H1 (cell line): ENCODE results near the gene ANKRD26. TPM values are rescaled to one million over a fixed set of nuclear protein-coding genes. Genes with fewer than 3 reads are reported as not detected.

Experiments
- CTCF ChIA-PET: fragments of 300-600 bp; sonication (Branson Sonifier 250); formaldehyde crosslinking; loops from one replicate; lab custom pipeline; 2021; ENCODE audit not compliant: partially characterized antibody; lab: Charles Lee
- POLR2A ChIA-PET: fragments of 300-600 bp; sonication (Branson Sonifier 250); formaldehyde crosslinking; loops from one replicate; lab custom pipeline; 2021; ENCODE audit warnings: inconsistent platforms; ENCODE audit not compliant: partially characterized antibody; lab: Charles Lee
- DNase-seq, 2 experiments: peaks; one replicate each; pipeline versions ENCODE4 v3.0.0 to v3.0.0-alpha.2; 2010 to 2022; ENCODE audit warnings: low spot score in 2 of 2, low read depth in 1 of 2, mixed read lengths in 1 of 2
- FAIRE-seq: peaks from 2 replicates; lab custom pipeline; 2011; peaks lifted over from hg19 to GRCh38; lab: Jason Lieb, UNC
- H2AFZ ChIP-seq: 2 replicates; pipeline ENCODE4 v1.8.1; 2012; ENCODE audit warnings: low read length, inconsistent platforms
- H2AK5ac ChIP-seq: 2 replicates; pipeline ENCODE4 v1.6.1; 2013; ENCODE audit warnings: low read depth, low read length
- H2BK120ac ChIP-seq: replicated peaks from 2 replicates; pipeline ENCODE3; 2013; ENCODE audit warnings: low read depth, low read length, inconsistent platforms
- H2BK12ac ChIP-seq: 2 replicates; pipeline ENCODE4 v1.6.1; 2013; ENCODE audit warnings: low read depth, low read length
- H2BK15ac ChIP-seq: 2 replicates; pipeline ENCODE4 v1.6.1; 2013; ENCODE audit warnings: low read length
- H2BK20ac ChIP-seq: 2 replicates; pipeline ENCODE4 v1.6.1; 2013; ENCODE audit warnings: low read length
- H2BK5ac ChIP-seq: 2 replicates; pipeline ENCODE4 v1.6.1; 2013; ENCODE audit warnings: low read depth, low read length
- H3K14ac ChIP-seq: 2 replicates; pipeline ENCODE4 v1.6.1; 2013; ENCODE audit warnings: inconsistent platforms; ENCODE audit not compliant: insufficient read length
- H3K18ac ChIP-seq: 2 replicates; pipeline ENCODE4 v1.6.1; 2013; ENCODE audit warnings: low read length; ENCODE audit errors: extremely low read depth
- H3K23ac ChIP-seq: 2 replicates; pipeline ENCODE4 v1.6.1; 2013; ENCODE audit warnings: inconsistent platforms; ENCODE audit not compliant: insufficient read length
- H3K23me2 ChIP-seq: 2 replicates; pipeline ENCODE4 v1.6.1; 2013; ENCODE audit warnings: low read depth, low read length
- H3K27ac ChIP-seq: 2 replicates; pipeline ENCODE4 v1.6.1; 2011; ENCODE audit warnings: low read depth, low read length, inconsistent platforms
- H3K27me3 ChIP-seq, 4 experiments: replicated peaks in 1 of 4; 1 replicate in 1 of 4; 2 replicates in 3 of 4; pipeline versions ENCODE4 v1.6.1 to v1.8.1; 2011 to 2013; ENCODE audit warnings: low read length in 3 of 4, mild to moderate bottlenecking in 3 of 4, inconsistent platforms in 2 of 4, mixed read lengths in 2 of 4, moderate library complexity in 1 of 4; ENCODE audit not compliant: control insufficient read depth in 3 of 4, insufficient read depth in 3 of 4; ENCODE audit errors: extremely low read depth in 1 of 4
- H3K36me3 ChIP-seq, 4 experiments: 2 replicates each; pipeline versions ENCODE4 v1.6.1 to v1.8.1; 2011 to 2013; ENCODE audit warnings: mild to moderate bottlenecking in 4 of 4, low read length in 3 of 4, moderate library complexity in 2 of 4, control low read depth in 1 of 4, inconsistent platforms in 1 of 4; ENCODE audit not compliant: insufficient read depth in 4 of 4, control insufficient read depth in 2 of 4
- H3K4ac ChIP-seq: replicated peaks from 2 replicates; pipeline ENCODE3; 2013; ENCODE audit warnings: low read length, low read depth, mixed read lengths, inconsistent platforms; ENCODE audit not compliant: insufficient read length
- H3K4me1 ChIP-seq, 4 experiments: replicated peaks in 1 of 4; 1 replicate in 1 of 4; 2 replicates in 3 of 4; pipeline versions ENCODE4 v1.6.1 to v1.8.1; 2011 to 2013; ENCODE audit warnings: low read length in 3 of 4, inconsistent platforms in 2 of 4, mixed read lengths in 1 of 4; ENCODE audit not compliant: insufficient read depth in 4 of 4, control insufficient read depth in 3 of 4
- H3K4me2 ChIP-seq, 2 experiments: 2 replicates each; pipeline versions ENCODE4 v1.6.1 to v1.8.1; 2011 to 2013; ENCODE audit warnings: low read depth in 2 of 2, low read length in 2 of 2, control low read depth in 1 of 2, inconsistent platforms in 1 of 2, mild to moderate bottlenecking in 1 of 2; ENCODE audit not compliant: insufficient read depth in 1 of 2
- H3K4me3 ChIP-seq, 4 experiments: fragments of 200-600, 300-600 bp in 1 of 4; sonication (generic), shearing (Covaris generic), sonication (Bioruptor Twin) in 1 of 4; 2 replicates each; pipeline versions ENCODE4 v1.5.1 to v1.8.1; 2011 to 2016; ENCODE audit warnings: low read length in 4 of 4, low read depth in 3 of 4, control low read depth in 2 of 4, inconsistent platforms in 2 of 4, mild to moderate bottlenecking in 2 of 4, mixed read lengths in 1 of 4, moderate library complexity in 1 of 4; ENCODE audit not compliant: insufficient read depth in 2 of 4; ENCODE audit errors: extremely low read depth in 1 of 4
- H3K56ac ChIP-seq: replicated peaks from 2 replicates; pipeline ENCODE3; 2013; ENCODE audit warnings: low read depth, mild to moderate bottlenecking, mixed read lengths, low read length, inconsistent platforms; ENCODE audit not compliant: insufficient read length
- H3K79me1 ChIP-seq: 2 replicates; pipeline ENCODE4 v1.6.1; 2013; ENCODE audit warnings: low read depth, low read length, control low read depth
- H3K79me2 ChIP-seq, 2 experiments: 2 replicates each; pipeline versions ENCODE4 v1.6.1 to v1.8.1; 2012 to 2013; ENCODE audit warnings: low read length in 2 of 2, mild to moderate bottlenecking in 2 of 2, inconsistent platforms in 1 of 2; ENCODE audit not compliant: insufficient read depth in 2 of 2, control insufficient read depth in 1 of 2
- H3K9ac ChIP-seq, 4 experiments: replicated peaks in 1 of 4; 1 replicate in 1 of 4; 2 replicates in 3 of 4; pipeline versions ENCODE4 v1.6.1 to v1.8.1; 2011 to 2013; ENCODE audit warnings: low read depth in 3 of 4, low read length in 3 of 4, control low read depth in 2 of 4, mild to moderate bottlenecking in 2 of 4, moderate library complexity in 2 of 4, inconsistent platforms in 1 of 4; ENCODE audit errors: extremely low read depth in 1 of 4
- H3K9me3 ChIP-seq, 2 experiments: 2 replicates each; pipeline versions ENCODE4 v1.6.1 to v1.8.1; 2012 to 2013; ENCODE audit warnings: mild to moderate bottlenecking in 2 of 2, moderate library complexity in 2 of 2, control low read depth in 1 of 2, inconsistent platforms in 1 of 2, low read depth in 1 of 2, low read length in 1 of 2, mixed read lengths in 1 of 2; ENCODE audit not compliant: insufficient read depth in 2 of 2
- H4K20me1 ChIP-seq, 2 experiments: replicated peaks in 1 of 2; 2 replicates each; pipeline versions ENCODE3 to v1.8.1; 2011 to 2013; ENCODE audit warnings: inconsistent platforms in 2 of 2, low read length in 2 of 2, mild to moderate bottlenecking in 1 of 2; ENCODE audit not compliant: insufficient read depth in 2 of 2, control insufficient read depth in 1 of 2
- H4K5ac ChIP-seq: 2 replicates; pipeline ENCODE4 v1.6.1; 2013; ENCODE audit warnings: low read length, low read depth, mixed read lengths, inconsistent platforms; ENCODE audit not compliant: insufficient read length
- H4K8ac ChIP-seq: 2 replicates; pipeline ENCODE4 v1.8.0; 2013; ENCODE audit warnings: mild to moderate bottlenecking, moderate library complexity, low read length, inconsistent platforms; ENCODE audit not compliant: insufficient read depth; ENCODE audit errors: extremely low read depth
- H4K91ac ChIP-seq: replicated peaks from 2 replicates; pipeline ENCODE3; 2013; ENCODE audit warnings: low read length, mixed read lengths, inconsistent platforms; ENCODE audit not compliant: insufficient read length
- CHD1 ChIP-seq: IDR thresholded peaks from 2 replicates; pipeline ENCODE4 v1.6.1; 2012; ENCODE audit warnings: low read depth, low read length, improper control_type of control experiment
- CHD2 ChIP-seq: IDR thresholded peaks from 2 replicates; pipeline ENCODE4 v1.6.1; 2012; ENCODE audit warnings: low read length, improper control_type of control experiment
- GTF2F1 ChIP-seq: IDR thresholded peaks from 2 replicates; pipeline ENCODE4 v1.6.1; 2012; ENCODE audit warnings: low read depth, low read length, improper control_type of control experiment, borderline replicate concordance
- KDM5A ChIP-seq: fragments of 200-600 bp; IDR thresholded peaks from 2 replicates; pipeline ENCODE4 v1.7.1; 2012; ENCODE audit warnings: mild to moderate bottlenecking, low read length, inconsistent platforms, mixed read lengths
- POLR2A ChIP-seq, 2 experiments: IDR thresholded peaks; 1 replicate in 1 of 2; 2 replicates in 1 of 2; pipeline ENCODE4 v1.6.1; 2011; ENCODE audit warnings: low read depth in 2 of 2, low read length in 2 of 2, mild to moderate bottlenecking in 2 of 2; ENCODE audit errors: control extremely low read depth in 1 of 2
- RBBP5 ChIP-seq: IDR thresholded peaks from 2 replicates; pipeline ENCODE4 v1.7.1; 2012; ENCODE audit warnings: low read depth, mild to moderate bottlenecking, inconsistent platforms, low read length, moderate library complexity, borderline replicate concordance
- TAF1 ChIP-seq: IDR thresholded peaks from 2 replicates; pipeline ENCODE4 v1.6.1; 2011; ENCODE audit warnings: mild to moderate bottlenecking, low read depth, low read length
- TCF12 ChIP-seq: IDR thresholded peaks from 2 replicates; pipeline ENCODE4 v1.6.1; 2011; ENCODE audit warnings: low read depth, mild to moderate bottlenecking, low read length
- WGBS, 2 experiments: shearing (Covaris generic) in 1 of 2; methylation state at CpG; one replicate each; pipeline versions ENCODE4 v1.1.6 to v1.1.7; 2013 to 2015; ENCODE audit warnings: low lambda C conversion rate in 2 of 2, mixed read lengths in 2 of 2, inconsistent platforms in 1 of 2, low coverage in 1 of 2, missing lambda C conversion rate in 1 of 2; ENCODE audit not compliant: insufficient replicate concordance in 2 of 2, insufficient coverage in 1 of 2, insufficient read length in 1 of 2; ENCODE audit errors: extremely low coverage in 1 of 2, missing lambda C conversion rate in 1 of 2; 5-methylcytosine and 5-hydroxymethylcytosine counted together
- polyA plus RNA-seq, 7 experiments: library from polyadenylated mRNA; depleted of rRNA in 3 of 7; stranded (reverse) in 5 of 7; unstranded in 2 of 7; fragments of >200 nt in 5 of 7; fragments of 200-250 nt in 2 of 7; gene quantifications; 1 replicate in 5 of 7; 2 replicates in 1 of 7; 4 replicates in 1 of 7; pipeline versions ENCODE4 v1.2.1 to v1.2.3, GENCODE V29; 2011 to 2013; ENCODE audit warnings: missing spikeins in 2 of 7, mixed read lengths in 2 of 7
- total RNA-seq: library from RNA; stranded (reverse); fragmentation: NEBNext Ultra II Directional; extraction: Animal tissue kit (Norgen Biotek cat#: 25700); gene quantifications from 2 replicates; pipeline ENCODE4 v1.2.1, GENCODE V29; 2021
- TF ChIP-seq, protein P1 (sequence below): IDR thresholded peaks from 2 replicates; pipeline ENCODE4 v1.6.1; 2011; ENCODE audit warnings: low read length, improper control_type of control experiment
- TF ChIP-seq, protein P2 (sequence below): IDR thresholded peaks from 2 replicates; pipeline ENCODE4 v1.6.1; 2011; ENCODE audit warnings: low read depth, mild to moderate bottlenecking, low read length; ENCODE audit not compliant: insufficient read depth
- TF ChIP-seq, protein P3 (sequence below): IDR thresholded peaks from 2 replicates; pipeline ENCODE4 v1.6.1; 2012; ENCODE audit warnings: inconsistent platforms

The ANKRD26 gene
- total and polyA plus RNA-seq, 2 of the 8 experiments (the other 6 are each of a cell fraction or from before 2014, with no cell fraction given): 1.3 to 8.8 TPM

GRCh38 chr10:27134371-27134770 is 34.1 kb upstream of the ANKRD26 start:
- WGBS, 2 experiments: 94% methylated on average over 3 of the region's 3 CpGs; no CpG with 5 or more reads in 1 of the 2 experiments
- H3K27me3 ChIP-seq: no peaks in the 10 kb centered on the region
- H3K18ac ChIP-seq: no peak overlapping the region
- no peak overlapping the region for H2BK12ac ChIP-seq
- H4K20me1 ChIP-seq: peaks cover 0 to 5% of the 10 kb centered on the region in 2 experiments
- no peak for DNase-seq
- FAIRE-seq: no peak
- H3K9ac ChIP-seq: no peak overlapping the region
- no peak overlapping the region for H4K5ac ChIP-seq
- no peaks in the 10 kb centered on the region for H3K4me1 ChIP-seq
- H4K8ac ChIP-seq: no peak overlapping the region
- H2BK20ac ChIP-seq: no peak overlapping the region
- H2BK120ac ChIP-seq: no peak overlapping the region
- H3K4me3 ChIP-seq: no peak overlapping the region
- H3K14ac ChIP-seq: no peak overlapping the region
- H3K23ac ChIP-seq: no peak overlapping the region
- H2BK5ac ChIP-seq: no peak overlapping the region
- H3K4me2 ChIP-seq: no peak overlapping the region
- no peaks in the 10 kb centered on the region for H3K9me3 ChIP-seq
- no peak overlapping the region for H3K4ac ChIP-seq
- peaks cover 15 to 95% (median 44%) of the 10 kb centered on the region in 4 experiments for H3K36me3 ChIP-seq
- no peak overlapping the region for H2BK15ac ChIP-seq
- H3K79me1 ChIP-seq: no peaks in the 10 kb centered on the region; the same call in 1 of the 2 replicates
- H4K91ac ChIP-seq: no peak overlapping the region
- no peak overlapping the region for H3K56ac ChIP-seq
- H2AFZ ChIP-seq: no peak overlapping the region
- CTCF ChIA-PET: interaction anchor here (0.6 to 1.4 kb wide), 2 partner anchors 13 to 297 kb away, joined by 3 to 4 read pairs; no protein-coding TSS in a partner anchor
- no peaks in the 10 kb centered on the region; a peak in 1 of 4 replicates for H3K79me2 ChIP-seq
- POLR2A ChIA-PET: interaction anchor here (0.9 kb wide), 1 partner anchor 20 kb away, joined by 4 read pairs; the partner anchor contains the start of gene YME1L1
- no peak overlapping the region for H3K27ac ChIP-seq
- no peaks in the 10 kb centered on the region for H3K23me2 ChIP-seq
- H2AK5ac ChIP-seq: no peak overlapping the region
- TF ChIP-seq CHD1: no peak
- no peak for TF ChIP-seq KDM5A
- TF ChIP-seq TCF12: no peak
- no peak for TF ChIP-seq RBBP5
- TF ChIP-seq, protein P1, sequence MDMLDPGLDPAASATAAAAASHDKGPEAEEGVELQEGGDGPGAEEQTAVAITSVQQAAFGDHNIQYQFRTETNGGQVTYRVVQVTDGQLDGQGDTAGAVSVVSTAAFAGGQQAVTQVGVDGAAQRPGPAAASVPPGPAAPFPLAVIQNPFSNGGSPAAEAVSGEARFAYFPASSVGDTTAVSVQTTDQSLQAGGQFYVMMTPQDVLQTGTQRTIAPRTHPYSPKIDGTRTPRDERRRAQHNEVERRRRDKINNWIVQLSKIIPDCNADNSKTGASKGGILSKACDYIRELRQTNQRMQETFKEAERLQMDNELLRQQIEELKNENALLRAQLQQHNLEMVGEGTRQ: no peak
- TF ChIP-seq, protein P2, sequence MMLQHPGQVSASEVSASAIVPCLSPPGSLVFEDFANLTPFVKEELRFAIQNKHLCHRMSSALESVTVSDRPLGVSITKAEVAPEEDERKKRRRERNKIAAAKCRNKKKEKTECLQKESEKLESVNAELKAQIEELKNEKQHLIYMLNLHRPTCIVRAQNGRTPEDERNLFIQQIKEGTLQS: no peak
- TF ChIP-seq, protein P3, sequence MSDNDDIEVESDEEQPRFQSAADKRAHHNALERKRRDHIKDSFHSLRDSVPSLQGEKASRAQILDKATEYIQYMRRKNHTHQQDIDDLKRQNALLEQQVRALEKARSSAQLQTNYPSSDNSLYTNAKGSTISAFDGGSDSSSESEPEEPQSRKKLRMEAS: no peak
- TF ChIP-seq CHD2: no peak
- TF ChIP-seq GTF2F1: no peak
- TF ChIP-seq POLR2A (IDR thresholded peaks at IDR 0.05; ENCODE audit: control extremely low read depth in 1 of 2, low read depth in 2 of 2, low read length in 2 of 2): no peak
- TF ChIP-seq TAF1: no peak
